Brain microvascular endothelial cell (primary cell): ENCODE results near the gene GAREM2.
"Not testable (repeated sequence)": the region's sequence is repeated elsewhere in the genome, so short reads cannot be mapped to it uniquely, and the experiment has no call there.

Experiments
- DNase-seq: peaks from one replicate; pipeline ENCODE4 v3.0.0-alpha.2; 2020
- H3K27ac ChIP-seq: fragments of 250-450 bp; sonication (Bioruptor Pico); 2 replicates; pipeline ENCODE4 v1.5.1; 2020; ENCODE audit warnings: mild to moderate bottlenecking, moderate library complexity
- H3K27me3 ChIP-seq: fragments of 250-450 bp; sonication (Bioruptor Pico); replicated peaks from 2 replicates; pipeline ENCODE4 v1.5.1; 2020; ENCODE audit warnings: mild to moderate bottlenecking
- H3K36me3 ChIP-seq: fragments of 250-450 bp; sonication (Bioruptor Pico); replicated peaks from 2 replicates; pipeline ENCODE4 v1.5.1; 2020; ENCODE audit warnings: mild to moderate bottlenecking
- H3K4me3 ChIP-seq: 2 replicates; pipeline ENCODE4 v1.5.1; 2011; ENCODE audit warnings: low read depth, mild to moderate bottlenecking, control low read depth, low read length, moderate library complexity
- CTCF ChIP-seq: IDR thresholded peaks from 2 replicates; pipeline ENCODE4 v1.5.1; 2011; ENCODE audit warnings: low read depth, mild to moderate bottlenecking, moderate library complexity, low read length, control low read depth, inconsistent platforms; ENCODE audit errors: missing control alignments
- in situ Hi-C: cut with HindIII; loops from 2 replicates; pipeline ENCODE4 v1.10.0; 2017; ENCODE audit warnings: low sequenced_read_pairs, low pct_ligation_motif_present

GAREM2 gene

DNA sequence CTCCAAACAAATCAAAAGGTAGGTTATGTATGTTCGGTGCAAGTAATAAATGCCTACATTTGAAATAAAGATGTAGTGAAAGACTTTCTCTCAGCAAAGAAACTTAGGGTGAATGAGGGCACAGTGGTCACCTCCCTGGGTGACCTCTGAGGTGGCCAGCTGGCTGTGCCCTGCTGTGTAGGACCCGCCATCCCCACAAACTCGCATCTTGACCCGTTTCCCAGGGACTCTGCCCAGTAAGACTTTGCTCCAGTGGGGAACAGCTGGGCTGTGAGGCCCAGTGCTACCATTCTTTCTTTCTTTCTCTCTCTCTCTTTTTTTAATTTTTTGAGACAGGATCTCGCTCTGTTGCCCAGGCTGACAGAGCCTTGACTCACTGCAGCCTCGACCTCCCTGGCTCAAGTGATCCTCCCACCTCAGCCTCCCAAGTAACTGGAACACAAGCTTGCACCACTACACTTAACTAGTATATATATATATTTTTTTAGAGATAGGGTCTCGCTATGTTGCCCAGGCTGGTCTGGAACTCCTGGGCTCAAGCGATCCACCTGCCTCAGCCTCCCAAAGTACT, 8.2 kb upstream of the GAREM2 start:
- Histone ChIP-seq H3K27ac (no peak overlapping the region), H3K36me3 (no peaks in the 10 kb centered on the region), H3K4me3 (no peak overlapping the region), H3K27me3 (no peaks in the 10 kb centered on the region)
- in situ Hi-C loops = no loop called here
- no peak for DNase-seq
- TF ChIP-seq CTCF = no peak

GRCh38 chr2:26165403-26165802, 7.5 kb upstream of the GAREM2 start:
- DNase-seq = no peak
- in situ Hi-C loops = no loop called here
- Histone ChIP-seq H3K36me3 (no peaks in the 10 kb centered on the region), H3K27ac (no peak overlapping the region), H3K4me3 (no peak overlapping the region), H3K27me3 (no peaks in the 10 kb centered on the region)
- no peak for TF ChIP-seq CTCF

DNA sequence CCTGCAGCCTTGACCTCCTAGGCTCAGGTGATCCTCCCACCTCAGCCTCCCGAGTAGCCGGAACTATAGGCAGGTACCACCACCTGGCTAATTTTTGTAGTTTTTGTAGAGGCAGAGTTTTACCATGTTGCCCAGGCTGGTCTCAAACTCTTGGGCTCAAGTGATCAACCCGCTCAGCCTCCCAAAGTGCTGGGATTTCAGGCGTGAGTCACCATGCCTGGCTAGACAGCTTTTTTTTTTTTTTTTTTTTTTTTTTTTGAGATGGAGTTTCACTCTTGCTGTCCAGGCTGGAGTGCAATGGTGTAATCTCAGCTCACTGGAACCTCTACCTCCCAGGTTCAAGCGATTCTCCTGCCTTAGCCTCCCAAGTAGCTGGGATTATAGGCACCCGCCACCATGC, 6.3 kb upstream of the GAREM2 start:
- in situ Hi-C loops, H3K27ac ChIP-seq, H3K27me3 ChIP-seq, H3K4me3 ChIP-seq, H3K36me3 ChIP-seq: not testable (repeated sequence)
- peak; percentile 13 for DNase-seq

GRCh38 chr2:26168785-26169184, 4.1 kb upstream of the GAREM2 start:
- TF ChIP-seq CTCF = no peak
- Histone ChIP-seq H3K36me3 (no peaks in the 10 kb centered on the region), H3K27ac (no peak overlapping the region), H3K4me3 (no peak overlapping the region), H3K27me3 (peaks cover 10% of the 10 kb centered on the region)
- no peak for DNase-seq
- in situ Hi-C loops = no loop called here

DNA sequence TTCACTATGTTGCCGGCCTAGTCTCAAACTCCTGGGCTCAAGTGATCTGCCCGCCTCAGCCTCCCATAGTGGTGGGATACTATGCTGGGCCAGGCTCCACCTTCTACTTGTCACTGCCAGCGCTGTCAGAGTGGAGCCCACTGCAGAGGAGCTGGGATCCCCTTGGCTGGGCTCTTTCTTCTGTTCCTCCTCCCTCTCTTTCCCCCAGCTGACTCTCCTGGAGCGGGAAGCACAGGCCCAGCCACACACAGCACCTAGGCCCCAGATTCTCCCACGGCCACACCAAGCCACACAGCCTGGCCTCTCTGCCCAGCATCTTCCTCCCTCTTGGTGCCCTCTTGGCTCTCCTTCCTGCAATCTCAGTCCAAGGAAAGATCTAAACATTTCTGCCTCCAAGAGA, 3.7 kb upstream of the GAREM2 start:
- no peak for DNase-seq
- Histone ChIP-seq H3K27ac (no peak overlapping the region), H3K4me3 (no peak overlapping the region), H3K36me3 (no peaks in the 10 kb centered on the region), H3K27me3 (peaks cover 13% of the 10 kb centered on the region)
- no peak for TF ChIP-seq CTCF
- in situ Hi-C loops = no loop called here

DNA sequence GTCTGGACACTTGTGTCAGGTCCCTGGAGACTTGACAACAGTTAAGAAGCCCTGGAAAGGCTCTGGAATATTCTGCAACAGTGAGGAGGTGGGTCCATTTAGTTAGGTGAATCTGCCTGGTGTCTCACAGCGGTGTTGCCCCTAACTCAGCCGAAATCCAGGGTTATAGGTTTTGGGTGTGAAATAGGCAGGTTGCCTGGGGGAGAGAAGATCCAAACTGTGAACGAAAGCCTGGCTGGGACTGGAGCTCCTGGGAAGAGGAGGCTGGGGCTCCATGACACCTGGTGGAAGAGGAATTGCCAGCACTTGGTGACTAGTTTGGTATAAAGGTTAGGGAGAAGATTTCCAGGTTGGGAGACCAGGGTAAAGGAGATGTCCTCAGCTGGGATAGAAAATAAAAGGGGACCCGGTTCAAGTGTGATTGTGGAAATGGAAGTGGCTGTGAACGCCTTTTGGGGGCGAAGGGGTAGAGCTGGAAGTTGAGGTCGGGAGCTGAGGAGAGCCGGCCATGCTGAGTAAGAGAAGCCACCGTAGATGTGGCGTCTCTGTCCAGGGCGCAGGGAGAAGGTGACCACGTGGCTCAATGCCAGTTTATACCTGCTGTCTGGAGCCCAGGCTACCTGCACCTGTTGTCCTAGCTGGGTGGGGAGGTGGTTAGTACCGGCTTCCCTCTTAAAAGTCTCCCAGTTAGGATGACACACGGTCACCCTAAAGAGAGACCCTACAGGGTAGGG, 3.0 kb upstream of the GAREM2 start:
- H3K27me3 ChIP-seq = peaks cover 19% of the 10 kb centered on the region
- no peak for TF ChIP-seq CTCF

More for the DNA sequence above, 3.0 kb upstream of the GAREM2 start:
- Histone ChIP-seq H3K27ac (no peak overlapping the region), H3K4me3 (no peak overlapping the region), H3K36me3 (no peaks in the 10 kb centered on the region)
- no peak for DNase-seq
- in situ Hi-C loops = no loop called here
